COLO668 (cell line): ENCODE data around the gene AMPD1.
A peak's percentile ranks its signal among the peaks of the same experiment; 100 is the strongest.

Experiments used
- DNase-seq: peaks from one replicate; lab custom pipeline; 2025; ENCODE audit not compliant: unreplicated experiment; lab: John Stamatoyannopoulos, UW

The AMPD1 gene

GRCh38 chr1:114695430-114696058 lies at the start of gene AMPD1:
Gene AMPD1 (minus strand): TSS chr1:114695546. CDS start chr1:114695471, 75 bp downstream.
- no peak for DNase-seq

- DNase-seq = no peak
Observed at GRCh38 chr1:114741963-114742746, 46.8 kb upstream of the AMPD1 start.

- no peak for DNase-seq
Observed at GRCh38 chr1:114740331-114740730, 45.0 kb upstream of the AMPD1 start.

GRCh38 chr1:114737314-114737849 lies 42.0 kb upstream of the AMPD1 start:
- DNase-seq = no peak

GRCh38 chr1:114735479-114735878 lies 40.1 kb upstream of the AMPD1 start:
- DNase-seq = no peak

GRCh38 chr1:114729782-114730181 lies 34.4 kb upstream of the AMPD1 start:
- no peak for DNase-seq

GRCh38 chr1:114728553-114728952 lies 33.2 kb upstream of the AMPD1 start:
- DNase-seq = no peak

- DNase-seq = no peak
Observed at GRCh38 chr1:114725230-114725629, 29.9 kb upstream of the AMPD1 start.

GRCh38 chr1:114723915-114724314 lies 28.6 kb upstream of the AMPD1 start:
- no peak for DNase-seq

- no peak for DNase-seq
Observed at GRCh38 chr1:114723457-114723856, 28.1 kb upstream of the AMPD1 start.

- no peak for DNase-seq
Observed at GRCh38 chr1:114720492-114720891, 25.1 kb upstream of the AMPD1 start.

- no peak for DNase-seq
Observed at GRCh38 chr1:114719424-114719787, 24.1 kb upstream of the AMPD1 start.

GRCh38 chr1:114718661-114719423 lies 23.5 kb upstream of the AMPD1 start:
- no peak for DNase-seq

- DNase-seq = peak; percentile 97
Observed at GRCh38 chr1:114716304-114717170, 21.2 kb upstream of the AMPD1 start, which contains the start of gene NRAS. Gene NRAS (minus strand): TSS chr1:114716771. CDS start chr1:114716160, 611 bp downstream.

- no peak for DNase-seq
Observed at GRCh38 chr1:114715952-114716303, 20.6 kb upstream of the AMPD1 start.

GRCh38 chr1:114712977-114713376 lies 17.6 kb upstream of the AMPD1 start:
- no peak for DNase-seq

- DNase-seq = no peak
Observed at GRCh38 chr1:114710360-114710759, 15.0 kb upstream of the AMPD1 start.

GRCh38 chr1:114707604-114708003 lies 12.3 kb upstream of the AMPD1 start:
- no peak for DNase-seq

GRCh38 chr1:114703242-114703641 lies 7.9 kb upstream of the AMPD1 start:
- DNase-seq = no peak

GRCh38 chr1:114702737-114703136 lies 7.4 kb upstream of the AMPD1 start:
- DNase-seq = no peak

GRCh38 chr1:114701931-114702330 lies 6.6 kb upstream of the AMPD1 start:
- no peak for DNase-seq
